HG03159 (cell line): ENCODE results near the gene USP25.
"Not testable (repeated sequence)": the region's sequence is repeated elsewhere in the genome, so short reads cannot be mapped to it uniquely, and the experiment has no call there.

Experiments used
- ATAC-seq: cut with Tn5 transposase; IDR thresholded peaks from one replicate; pipeline ENCODE4 v1.9.1; 2021; ENCODE audit warnings: mild to moderate bottlenecking, moderate library complexity; ENCODE audit not compliant: unreplicated experiment

The USP25 gene

GRCh38 chr21:15732290-15732995, 2.7 kb downstream of the USP25 start:
- peak; percentile 62 for ATAC-seq

GRCh38 chr21:15732996-15733329, 3.2 kb downstream of the USP25 start:
- ATAC-seq: no peak

DNA sequence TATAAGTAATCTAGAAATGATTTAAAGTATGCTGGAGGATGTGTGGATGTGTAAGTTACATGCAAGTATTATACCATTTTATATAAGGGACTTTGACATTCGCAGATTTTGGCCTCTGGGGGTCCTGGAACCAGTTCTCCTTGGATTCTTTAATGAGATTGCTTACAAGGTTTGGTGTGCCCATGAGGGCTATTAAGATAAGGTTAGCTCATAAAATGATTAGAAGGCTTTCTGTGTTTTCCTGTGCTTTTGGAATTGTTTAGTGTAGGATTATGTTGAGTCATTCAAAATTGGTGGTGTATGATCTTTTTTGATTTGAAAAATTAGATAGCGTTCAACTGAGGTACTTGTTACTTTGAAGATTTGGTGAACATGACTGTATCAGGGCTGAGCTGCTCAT, 5.6 kb downstream of the USP25 start:
- no peak for ATAC-seq

GRCh38 chr21:15735931-15736330, 6.1 kb downstream of the USP25 start:
- not testable (repeated sequence) for ATAC-seq

GRCh38 chr21:15738779-15739178, 9.0 kb downstream of the USP25 start:
- not testable (repeated sequence) for ATAC-seq

- no peak for ATAC-seq
These were observed 10.6 kb downstream of the USP25 start for GRCh38 chr21:15740383-15740782.

GRCh38 chr21:15741510-15741909, 11.7 kb downstream of the USP25 start:
- ATAC-seq: no peak

- no peak for ATAC-seq
These were observed 12.4 kb downstream of the USP25 start for GRCh38 chr21:15742052-15742670.

GRCh38 chr21:15742694-15743093, 12.9 kb downstream of the USP25 start:
- ATAC-seq: no peak

GRCh38 chr21:15743593-15743992, 13.8 kb downstream of the USP25 start:
- ATAC-seq: no peak

DNA sequence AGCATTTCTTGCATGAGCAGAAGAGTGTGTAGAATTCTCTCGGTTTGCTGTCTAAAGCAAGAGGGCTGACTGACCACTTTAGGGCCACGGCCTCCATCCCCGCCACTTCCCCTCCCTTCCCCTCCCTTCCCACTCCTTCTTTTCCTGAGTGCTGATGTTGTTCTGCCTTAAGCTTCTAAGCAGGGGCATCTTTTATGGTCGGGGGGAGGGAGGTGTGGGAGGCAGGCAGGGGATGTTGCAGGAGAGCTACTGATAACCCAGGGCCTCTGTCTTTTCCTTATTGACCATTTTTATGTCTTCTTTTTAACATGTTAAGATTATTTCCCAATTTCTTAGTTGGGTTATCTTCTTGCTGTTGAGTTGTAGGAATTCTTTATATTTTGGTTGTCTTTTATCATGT, 15.1 kb downstream of the USP25 start:
- ATAC-seq: no peak

DNA sequence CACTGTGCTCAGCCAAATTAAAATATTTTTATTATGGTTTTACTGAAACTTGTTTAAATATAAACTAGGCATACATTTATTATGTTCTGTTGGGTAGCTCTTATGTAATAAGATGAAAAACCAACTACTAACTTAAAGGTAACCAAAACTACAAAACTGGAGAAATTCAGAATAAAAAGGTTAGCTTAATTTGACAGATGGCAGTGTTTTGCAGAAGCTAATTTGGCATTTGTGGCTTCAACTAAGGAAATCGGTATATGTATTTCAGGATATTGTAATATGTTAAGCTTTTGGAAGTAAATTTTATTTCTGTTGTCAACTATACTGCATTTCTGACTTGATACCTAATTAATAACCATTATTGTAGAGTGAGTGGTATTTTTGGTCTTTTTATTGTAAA, 18.8 kb downstream of the USP25 start:
- no peak for ATAC-seq

- no peak for ATAC-seq
These were observed 19.5 kb downstream of the USP25 start for GRCh38 chr21:15749082-15749860.

- no peak for ATAC-seq
These were observed 20.0 kb downstream of the USP25 start for GRCh38 chr21:15749861-15750159.

GRCh38 chr21:15751037-15751436, 21.3 kb downstream of the USP25 start:
- ATAC-seq: no peak

DNA sequence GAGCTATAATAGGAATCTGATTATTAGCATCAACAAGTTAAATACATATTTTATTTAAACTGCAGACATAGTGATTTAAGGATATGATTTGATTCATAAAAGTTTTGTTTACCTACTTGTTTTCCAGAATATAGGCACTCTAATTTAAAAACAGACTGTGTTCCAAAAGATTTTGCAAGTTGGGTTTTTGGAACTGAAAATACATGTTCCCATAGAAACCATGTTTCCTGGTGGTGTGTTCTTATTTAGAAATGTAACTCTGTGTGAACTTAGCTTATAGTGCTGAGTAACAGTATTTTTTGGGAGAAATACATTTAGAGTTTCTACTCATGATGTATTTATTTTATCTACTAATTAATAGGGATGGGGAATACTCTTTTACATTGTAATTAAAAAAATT, 21.8 kb downstream of the USP25 start:
- no peak for ATAC-seq

DNA sequence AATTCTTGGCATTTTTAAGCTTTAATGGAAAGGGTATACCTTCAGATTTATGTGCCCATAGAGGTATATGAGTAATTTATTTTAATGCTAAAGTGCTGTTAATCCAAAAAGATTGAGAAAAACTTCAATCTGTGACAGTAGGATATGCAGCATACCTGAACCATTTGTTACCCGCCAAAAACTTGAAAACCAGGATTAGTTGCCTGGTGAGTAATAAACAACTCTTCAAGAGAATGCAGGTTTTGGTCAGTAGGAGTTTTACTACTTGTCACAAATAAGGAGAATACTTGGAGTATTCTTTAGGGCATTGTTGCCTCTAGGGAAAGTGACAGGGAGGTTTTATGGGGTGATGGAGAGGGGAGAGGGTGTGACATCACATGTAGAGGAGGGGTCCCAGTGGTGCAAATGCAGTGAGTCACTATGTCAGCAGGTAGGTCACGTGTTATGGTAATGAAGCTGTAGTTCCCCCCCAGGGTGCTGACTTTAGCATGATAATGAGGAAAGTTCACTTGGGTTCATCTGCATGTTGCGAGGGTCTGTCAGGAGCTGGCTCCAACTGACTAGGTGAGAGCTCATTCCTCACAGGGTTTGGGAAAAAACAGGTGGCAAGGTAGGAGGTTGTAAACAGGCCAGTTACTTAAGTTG, 23.1 kb downstream of the USP25 start:
- ATAC-seq: no peak

DNA sequence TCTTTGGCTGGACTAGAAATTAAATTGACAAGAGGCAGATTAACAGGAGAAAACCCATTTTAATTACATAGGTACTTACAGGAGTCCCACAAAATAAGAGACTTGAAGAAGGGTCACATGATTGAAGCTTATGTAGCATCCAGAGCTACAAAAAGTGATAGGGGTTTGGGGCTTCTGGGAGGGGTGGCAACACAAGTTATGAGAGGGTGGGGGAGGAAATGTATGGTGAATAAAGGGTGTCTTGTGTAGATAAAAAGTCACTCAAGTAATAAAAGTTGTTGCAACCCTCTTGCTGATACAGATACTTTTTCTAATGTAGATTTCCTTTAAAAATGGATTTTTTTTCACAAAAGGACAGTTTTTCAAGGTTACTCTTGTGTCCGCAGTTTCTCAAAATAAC, 24.0 kb downstream of the USP25 start:
- ATAC-seq: no peak

- ATAC-seq: no peak
These were observed 24.9 kb downstream of the USP25 start for GRCh38 chr21:15754640-15755039.

GRCh38 chr21:15755125-15755524, 25.3 kb downstream of the USP25 start:
- ATAC-seq: no peak

GRCh38 chr21:15759469-15759868, 29.7 kb downstream of the USP25 start:
- ATAC-seq: no peak
